ENCODE measurements around the gene LSM5.

DNA sequence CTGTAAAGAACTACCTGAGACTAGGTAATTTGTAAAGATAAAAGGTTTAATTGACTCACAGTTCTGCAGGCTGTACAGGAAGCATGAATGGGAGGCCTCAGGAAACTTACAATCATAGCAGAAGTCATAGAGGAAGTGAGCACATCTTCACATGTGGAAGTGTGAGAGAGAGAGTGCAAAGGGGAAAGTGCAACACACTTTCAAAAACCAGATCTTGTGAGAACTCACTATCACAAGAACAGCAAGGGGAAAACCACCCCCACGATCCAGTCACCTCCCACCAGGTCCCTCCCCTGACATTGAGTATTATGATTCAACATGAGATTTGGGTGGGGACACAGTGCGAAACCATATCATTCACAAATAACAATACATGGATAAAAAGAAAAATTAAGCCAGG, 29.6 kb upstream of the LSM5 start:
- no peak for TF ChIP-seq POLR2AphosphoS5 (IDR thresholded peaks at IDR 0.05; ENCODE audit: borderline replicate concordance, low read depth, low read length)
- TF ChIP-seq EZH2 (IDR thresholded peaks at IDR 0.05) = no peak

Measured in SK-N-MC (cell line).